HG03175 (cell line): ENCODE results near the gene FADS3.

Source experiments
- ATAC-seq: cut with Tn5 transposase; IDR thresholded peaks from one replicate; pipeline ENCODE4 v1.9.1; 2021; ENCODE audit warnings: mild to moderate bottlenecking, moderate library complexity; ENCODE audit not compliant: unreplicated experiment

Gene FADS3

DNA sequence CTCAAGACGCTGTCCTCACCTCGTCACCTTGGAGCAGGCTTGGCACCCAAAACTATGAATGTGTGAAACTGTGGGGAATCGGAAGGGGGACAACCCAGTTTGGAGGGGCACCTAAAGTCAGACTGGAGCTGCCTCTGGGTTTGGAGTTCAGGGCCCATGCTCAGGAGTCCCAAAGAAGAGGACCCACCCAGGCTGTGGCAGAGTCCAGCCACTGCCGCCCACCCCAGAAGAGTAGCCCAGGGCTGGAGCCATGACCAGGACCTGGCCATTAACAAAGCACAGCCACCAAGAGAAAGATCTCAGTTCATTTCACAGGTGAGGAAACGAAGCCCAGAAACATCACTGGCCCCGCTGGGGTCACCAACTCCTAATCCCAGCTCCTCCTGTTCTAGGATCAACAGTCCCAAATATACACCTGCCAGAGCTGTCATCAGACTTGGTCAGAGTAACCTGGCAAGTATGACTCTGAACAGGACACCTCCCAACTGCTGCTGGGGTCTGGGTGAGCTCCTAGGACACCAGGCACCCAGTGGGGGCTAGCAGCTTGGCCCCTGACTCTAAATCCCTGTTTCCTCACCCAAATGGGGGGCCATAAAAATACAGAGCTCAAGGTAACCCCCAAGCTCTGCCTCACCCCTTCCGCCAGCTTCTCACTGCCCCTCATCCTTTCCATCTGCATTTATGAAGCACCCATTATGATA, 23.3 kb upstream of the FADS3 start:
- ATAC-seq: no peak

DNA sequence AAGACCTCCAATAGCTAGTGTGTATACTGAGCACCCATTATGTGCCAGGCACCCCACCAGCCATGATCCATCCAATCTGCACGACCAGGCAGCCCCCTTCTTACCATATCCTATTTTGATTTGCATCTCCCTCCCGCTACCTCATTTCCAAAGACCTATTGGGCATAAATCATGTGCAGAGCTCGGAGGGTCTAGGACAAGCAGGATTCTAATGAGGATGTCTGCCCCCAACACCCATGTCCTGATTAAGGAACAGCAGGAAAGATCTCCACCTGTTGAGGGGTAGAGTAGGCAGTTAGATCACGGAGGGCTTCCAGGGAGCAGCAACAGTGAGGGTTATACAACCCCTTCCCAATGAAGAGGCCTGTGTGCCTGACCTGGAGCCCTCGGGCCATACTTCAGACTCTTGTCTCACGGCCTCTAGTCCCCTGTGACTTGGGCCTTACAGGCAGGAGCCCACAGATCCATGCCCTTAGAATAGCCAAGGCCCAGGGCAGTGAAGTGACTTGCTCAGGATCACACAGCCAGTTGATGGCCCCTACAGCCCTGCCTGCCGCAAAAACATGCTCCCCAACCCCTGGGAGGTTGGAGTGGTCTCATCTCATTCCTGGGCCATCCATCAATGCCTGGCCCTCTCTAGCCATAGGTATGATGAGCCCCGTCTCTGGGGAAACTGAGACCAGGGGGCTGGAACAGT, 22.5 kb upstream of the FADS3 start:
- no peak for ATAC-seq

DNA sequence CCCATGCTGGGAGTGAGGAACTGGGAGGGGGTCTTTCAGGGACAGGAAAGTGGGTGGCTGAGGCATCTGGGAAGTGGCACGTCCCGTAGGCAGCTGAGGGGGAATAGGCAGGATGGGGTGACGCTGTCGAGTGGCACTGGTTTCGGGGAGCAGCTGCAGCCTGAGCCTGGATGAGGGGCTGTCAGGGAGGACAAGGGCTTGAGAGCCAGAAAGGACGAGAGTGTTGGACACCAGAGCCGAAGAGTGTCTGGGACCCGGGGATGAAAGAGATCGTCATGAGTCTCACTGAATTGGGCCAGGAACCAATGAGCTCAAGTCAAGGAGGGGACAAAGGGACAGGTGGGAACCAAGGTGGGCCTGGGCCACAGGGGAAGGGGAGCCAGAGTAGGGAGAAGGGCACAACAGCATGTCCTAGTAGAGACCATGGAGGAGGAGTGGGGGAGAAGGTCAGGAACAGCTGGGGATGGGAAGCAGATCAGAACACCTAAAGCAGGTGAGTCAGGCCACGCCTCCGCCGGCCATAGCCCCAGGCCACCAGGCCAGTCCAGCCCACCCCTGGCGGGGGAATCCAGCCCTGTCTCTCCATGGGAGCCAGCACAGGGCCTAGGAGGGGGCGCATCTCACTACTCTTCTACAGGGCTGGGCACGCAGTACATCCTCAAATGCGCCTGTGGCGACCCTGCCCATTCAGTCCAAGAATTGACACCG, 21.8 kb upstream of the FADS3 start:
- no peak for ATAC-seq

DNA sequence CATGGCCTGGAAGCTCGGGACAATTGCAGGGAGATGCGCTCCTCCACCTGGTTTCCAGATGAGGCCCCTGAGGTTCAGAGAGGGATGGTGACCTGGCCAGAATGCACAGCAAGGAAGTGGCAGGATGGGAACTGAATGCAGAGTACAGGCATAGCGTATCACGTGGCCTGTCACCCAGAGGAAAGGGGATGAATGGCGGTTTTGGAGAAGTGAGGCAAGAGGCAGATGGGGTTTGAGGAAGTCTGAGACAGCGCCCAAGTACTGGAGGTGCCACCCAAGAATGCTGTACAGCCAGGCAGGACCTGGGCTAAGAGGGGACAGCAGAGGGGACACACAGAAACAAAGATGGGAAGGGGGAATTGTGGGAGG, 21.2 kb upstream of the FADS3 start:
- no peak for ATAC-seq

DNA sequence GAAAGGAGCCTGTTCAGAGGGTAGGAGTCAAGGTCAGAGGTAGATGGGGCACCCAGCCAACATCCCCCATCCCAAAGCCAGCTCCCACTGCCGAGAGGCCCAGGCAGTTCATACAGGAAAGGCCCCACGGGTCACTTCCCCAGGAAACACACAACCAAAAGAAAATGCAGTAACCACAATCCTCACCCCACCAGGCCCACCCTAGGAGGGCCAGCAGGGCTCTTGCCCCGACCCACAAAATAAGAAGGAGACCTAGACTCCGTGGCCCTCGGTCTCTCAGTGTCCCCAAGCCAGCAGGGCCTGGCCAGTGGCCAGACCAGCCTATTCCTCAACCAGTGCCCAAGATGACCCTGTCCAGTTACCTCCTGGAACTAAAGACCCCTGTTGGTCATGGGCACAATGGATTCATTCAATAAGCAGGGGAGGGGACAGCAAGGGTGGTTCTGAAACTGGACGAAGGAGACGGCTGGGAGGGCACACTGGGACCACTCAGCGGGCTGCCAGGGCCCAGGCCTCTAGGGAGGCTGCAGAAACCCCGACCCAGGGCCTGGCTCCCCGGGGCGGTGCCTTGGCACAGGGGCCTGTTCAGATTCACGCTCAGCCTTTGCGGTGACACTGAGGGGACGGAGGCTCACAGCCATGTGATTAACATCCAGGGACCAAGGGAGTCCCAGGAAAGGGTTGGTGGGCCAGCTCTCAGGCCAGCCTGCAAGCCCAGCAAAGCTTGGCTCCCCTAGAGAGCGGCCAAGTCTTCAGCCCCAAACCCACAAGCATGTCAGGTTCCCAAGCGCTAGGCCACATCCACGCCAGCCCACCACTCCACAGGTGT, 20.6 kb upstream of the FADS3 start:
- no peak for ATAC-seq

DNA sequence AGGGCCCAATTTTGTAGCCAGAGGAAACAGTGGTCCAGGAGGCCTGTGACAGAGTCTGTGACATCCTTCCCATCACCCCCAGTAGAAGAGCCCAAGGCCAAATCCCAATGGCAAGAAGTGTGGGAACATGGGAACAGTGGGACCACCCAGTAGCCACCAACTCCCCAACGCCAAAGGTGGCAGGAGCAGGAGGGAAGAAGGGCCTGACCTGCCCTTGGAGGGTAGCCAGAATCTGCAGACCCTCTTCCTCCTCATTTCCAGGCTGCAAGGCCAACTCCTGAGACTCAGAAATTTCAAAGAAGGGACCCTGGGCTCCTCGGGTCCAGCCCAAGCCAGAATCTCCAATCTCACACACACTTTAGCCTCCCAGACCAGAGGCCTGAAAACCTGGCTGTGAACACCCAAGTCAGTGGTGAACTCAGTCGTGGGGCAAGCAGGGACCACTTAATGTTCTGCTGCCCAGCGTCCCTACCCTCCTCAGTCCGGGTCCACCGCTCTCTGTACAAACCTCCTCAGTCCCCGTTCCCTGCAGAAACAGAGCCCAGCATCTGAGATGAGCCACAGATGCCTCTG, 19.9 kb upstream of the FADS3 start:
- no peak for ATAC-seq

DNA sequence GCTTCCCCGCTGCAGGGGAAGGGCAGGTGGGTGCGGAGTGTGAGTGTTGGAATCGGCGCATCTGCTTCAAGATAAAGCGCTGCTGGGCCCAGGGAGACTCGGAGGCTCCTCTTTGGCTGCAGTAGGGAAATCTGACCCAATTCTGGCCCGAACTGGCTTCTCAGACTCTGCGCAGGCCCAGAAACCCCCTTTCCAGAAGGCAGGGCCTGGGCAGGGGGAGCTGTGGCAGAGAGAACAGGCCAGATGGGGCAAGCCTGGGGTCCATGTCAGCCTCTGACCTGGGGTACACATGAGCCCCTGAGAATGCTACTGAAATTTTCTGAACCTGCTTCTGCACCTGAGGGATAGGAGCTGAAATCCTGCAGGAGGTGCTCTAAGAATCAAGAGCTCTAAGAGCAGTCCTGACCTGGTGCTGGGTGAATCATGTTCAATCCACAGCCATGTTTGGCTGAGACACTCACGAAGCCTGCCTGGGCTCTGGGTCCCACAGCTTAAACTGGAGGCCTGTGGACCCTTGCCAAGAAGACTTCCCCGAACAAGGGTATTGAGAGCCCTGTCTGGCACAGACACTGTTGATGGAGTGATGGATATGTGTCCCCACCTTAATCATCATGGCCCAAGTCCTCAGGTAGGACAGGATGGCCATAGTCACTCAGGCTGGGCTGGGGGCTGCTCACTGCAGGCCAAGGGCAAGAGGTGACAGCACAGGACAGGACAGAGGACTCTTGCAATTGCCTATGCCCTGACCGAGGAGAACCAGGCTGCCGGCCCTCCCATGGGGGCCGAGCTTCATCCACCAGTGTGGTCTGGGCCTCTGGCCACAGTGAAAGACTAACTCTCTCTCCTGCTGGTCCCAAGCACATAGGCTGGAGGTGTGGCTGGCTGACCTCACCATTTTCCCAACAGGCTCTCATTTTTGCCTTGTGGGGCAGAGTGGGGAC, 19.1 kb upstream of the FADS3 start:
- ATAC-seq: no peak

DNA sequence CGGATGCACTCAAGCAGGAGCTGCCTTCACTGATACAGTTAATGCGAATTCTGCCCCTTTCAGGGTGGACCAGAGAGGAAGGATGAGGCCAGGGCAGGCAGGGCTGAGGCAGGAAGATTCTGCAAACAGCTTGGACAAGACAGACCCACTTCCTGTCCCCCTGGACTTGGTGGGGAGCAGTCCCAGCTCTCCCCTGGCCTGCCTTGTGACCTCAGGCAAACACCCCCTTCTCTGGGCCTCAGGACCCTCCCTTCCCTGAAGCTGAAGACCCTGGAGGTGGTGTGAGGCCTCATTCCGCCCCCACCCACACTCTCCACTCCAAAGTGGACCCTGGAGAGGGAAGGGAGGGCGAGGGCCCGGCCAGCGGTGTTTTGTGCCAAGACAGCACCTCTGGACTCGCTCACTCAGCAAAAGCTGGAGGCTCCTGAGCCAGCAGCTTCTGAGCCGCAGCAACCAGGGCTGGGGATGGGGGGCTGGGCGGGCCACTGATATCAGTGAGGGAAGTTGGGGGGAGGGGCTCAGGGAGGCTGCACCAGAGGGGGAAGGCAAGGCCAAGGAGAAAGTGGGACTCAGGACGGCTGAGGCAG, 17.5 kb upstream of the FADS3 start:
- ATAC-seq: no peak

DNA sequence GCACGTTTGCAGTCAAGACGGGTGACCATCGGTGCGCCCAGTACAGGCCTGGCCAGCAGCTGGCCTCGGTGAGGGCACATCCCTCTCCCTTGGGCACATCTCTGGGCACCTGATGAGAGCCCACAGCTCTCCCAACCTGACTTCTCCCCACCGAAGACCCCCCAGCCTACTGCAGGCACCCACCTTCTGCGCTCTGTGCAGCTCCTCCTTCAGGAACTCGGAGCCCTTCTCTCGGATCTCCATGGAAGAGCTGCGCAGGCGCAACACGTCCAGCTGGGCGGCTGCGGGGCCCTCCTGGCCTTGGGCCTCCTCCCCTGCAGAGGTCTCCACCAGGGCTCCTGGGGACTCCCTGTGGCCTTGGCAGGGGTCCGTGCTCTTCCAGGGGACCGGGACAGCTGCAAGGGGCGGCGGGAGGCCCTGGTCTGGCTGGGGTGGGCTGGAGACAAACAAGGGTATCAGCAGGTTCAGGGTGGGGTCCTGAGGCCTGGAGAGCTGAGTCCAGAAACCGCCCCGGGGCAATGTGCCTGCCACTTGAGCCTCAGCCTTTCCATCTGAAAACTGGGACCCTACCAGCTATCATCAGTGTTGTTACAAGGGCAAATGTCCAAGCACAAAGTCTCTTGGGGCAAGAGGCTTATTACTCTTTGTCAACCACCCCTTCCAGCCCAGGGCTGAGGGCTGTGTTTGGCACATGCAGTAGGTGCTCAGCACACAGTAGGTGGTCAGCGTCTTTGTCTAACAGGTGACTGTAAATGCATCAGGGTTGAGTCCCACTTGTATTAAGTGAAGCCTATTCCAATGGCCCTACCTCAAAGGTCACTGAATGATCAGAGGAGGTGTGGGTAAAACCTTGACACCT, 16.8 kb upstream of the FADS3 start:
- no peak for ATAC-seq

DNA sequence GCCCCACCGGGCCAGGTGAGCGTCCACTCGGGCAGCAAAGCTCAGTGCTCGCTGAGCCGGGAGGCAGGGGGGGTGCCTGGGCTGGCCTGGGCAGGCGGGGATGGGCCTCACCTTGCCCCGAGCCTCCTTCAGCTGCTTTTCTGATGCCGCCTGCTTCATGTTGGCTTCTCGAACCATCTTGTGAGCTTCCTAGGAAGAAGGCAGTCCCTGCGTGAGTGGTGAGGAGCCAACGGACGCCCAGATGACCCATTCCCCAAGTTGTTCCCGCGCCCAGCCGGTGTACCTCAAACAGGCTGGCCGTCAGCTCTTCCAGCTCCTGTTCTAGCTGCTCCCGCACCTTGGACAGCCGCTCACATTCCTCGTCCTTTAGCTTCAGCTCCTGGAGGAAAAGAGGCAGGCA, 15.9 kb upstream of the FADS3 start:
- no peak for ATAC-seq

DNA sequence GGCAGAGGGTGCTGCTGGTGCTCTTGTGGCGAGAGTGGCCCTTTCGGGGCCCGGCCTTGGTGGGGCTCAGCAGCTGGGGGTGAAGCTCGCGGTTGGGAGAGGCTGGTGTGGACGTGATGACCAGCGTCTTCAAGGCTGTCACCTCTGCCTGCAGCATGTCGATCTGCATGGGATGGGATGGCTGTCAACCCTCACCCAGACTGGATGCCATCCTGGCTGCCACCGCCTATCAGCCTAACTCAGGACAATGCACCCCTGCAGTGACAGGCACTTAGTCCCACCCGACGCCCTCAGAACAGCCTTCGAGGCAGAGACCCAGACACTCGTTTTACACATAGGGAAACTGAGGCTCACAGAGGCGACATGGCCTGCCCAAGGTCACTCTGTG, 15.2 kb upstream of the FADS3 start:
- no peak for ATAC-seq

DNA sequence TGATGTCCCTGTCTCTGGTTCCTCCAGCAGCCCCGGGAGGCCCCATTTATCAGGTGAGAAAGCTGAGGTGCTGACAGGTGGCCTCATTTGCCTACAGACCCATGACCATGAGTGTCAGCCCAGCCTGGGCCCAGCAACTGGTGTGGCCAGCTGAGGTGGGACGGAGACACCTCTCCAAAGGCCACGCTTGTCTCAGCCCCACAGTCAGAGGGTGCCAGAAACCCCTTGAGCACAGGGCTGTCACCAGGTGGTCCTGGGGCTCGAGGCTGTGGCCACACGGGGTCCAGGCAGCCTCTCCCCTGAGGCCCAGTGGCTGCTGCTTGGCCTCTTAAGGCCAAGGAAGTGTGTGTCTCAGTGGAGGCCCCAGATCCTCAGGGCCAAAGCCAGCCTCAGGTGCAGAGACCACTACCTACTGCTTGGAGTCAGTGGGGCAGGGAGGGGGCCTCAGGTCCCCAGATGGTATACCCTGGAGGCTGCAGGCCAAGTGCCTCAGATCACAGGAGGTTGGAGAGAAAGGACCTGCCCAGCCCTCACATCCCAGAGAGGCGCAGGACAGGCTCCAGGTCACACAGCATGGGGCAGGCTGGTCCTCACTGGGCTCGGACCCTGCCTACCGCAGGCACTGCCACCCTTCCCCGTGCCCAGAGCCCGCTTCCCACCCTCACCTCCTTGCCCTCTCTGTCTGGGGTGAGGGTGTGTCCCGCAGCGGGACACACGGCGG, 14.6 kb upstream of the FADS3 start:
- no peak for ATAC-seq

DNA sequence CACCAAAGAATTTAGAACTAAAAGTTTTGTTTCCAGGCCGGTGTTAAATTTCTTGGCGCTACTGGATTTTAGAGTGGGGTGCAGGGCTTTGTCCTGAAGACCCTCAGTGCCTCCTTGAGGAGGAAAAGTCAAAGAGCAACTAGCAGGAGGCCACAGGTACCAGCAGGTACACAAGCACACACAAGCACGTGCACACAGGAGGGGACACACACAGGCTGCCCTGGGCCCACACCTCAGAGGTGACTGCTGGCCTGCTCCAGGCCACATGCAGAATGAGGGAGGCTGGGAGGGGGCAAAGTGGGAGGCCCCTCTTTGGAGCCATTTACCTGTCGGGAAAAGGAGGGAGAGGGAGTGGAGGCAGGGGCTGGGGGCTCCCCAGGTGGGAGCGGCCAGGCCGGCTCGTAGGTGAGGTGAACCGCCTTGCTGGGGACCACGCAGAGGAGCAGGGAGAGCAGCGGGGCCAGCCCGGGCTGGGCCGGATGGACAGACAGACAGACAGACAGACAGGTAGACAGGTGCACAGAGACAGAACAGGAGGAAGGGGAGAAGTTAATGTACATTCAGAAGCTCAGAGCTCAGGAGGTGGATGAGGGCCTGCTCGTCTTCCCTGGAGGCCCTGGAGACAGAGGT, 13.8 kb upstream of the FADS3 start:
- no peak for ATAC-seq

DNA sequence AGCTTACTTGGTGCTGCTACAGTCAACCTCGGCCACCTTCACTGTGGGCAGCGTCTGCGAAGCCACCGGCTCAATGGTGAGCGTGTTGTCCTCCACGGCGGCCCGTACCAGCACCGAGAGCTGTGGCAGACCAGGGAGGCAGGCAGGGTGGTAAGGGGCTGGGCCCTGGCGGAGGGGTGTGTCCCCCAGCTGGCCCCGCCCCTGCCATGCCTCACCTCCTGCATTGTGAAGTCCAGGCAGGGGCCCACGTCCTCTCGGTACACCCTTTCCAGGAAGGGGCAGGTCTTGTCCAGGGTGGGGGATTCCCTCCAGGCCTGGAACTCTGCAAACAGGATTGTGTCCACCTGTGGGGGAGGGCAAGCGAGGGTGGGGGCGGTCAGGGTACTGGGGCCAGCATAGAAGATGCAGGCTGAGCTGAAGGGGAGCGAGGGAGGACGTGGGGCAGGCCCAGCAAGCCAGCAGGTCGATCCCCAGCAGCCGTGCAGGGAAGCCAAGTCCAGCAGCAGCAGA, 13.2 kb upstream of the FADS3 start:
- ATAC-seq: no peak

DNA sequence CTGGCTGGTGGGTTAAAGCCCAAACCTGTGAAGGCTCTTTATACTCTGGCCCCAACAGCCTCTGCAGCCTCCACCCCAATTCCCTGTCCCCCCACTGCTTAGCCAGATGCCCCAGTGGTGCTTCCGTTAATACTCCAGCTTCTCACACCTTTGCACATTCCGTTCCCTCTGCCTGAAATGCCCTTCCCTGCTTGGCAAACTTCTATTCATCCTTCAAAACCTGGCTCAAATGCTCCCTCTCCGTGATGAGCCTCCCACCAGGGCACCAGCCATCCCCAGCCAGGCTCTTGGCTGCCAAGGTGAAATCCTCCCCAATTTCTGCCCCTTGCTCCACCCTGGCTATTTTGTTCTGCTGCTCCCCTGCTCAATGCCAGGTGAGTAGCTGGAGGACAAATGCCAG, 12.5 kb upstream of the FADS3 start:
- no peak for ATAC-seq

DNA sequence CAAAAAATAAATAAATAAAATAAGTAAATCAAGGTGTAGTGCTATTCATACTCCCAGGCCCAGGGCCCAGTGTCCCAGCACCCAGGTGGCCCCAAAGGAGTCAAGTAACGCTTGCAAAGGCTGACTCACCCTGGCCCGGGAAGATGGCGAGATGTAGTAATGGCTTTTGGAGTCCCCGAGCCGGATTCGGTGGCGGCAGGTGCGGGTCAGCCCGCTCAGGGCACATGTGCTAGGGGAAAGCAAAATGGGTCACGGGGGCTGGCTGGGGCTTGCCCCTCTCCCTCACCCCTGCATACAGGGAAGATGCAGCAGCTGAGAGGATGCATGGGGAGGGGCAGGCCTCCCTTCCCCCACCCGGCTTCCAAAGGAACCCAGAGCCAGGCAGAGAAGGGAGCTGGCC, 11.0 kb upstream of the FADS3 start:
- ATAC-seq: no peak

DNA sequence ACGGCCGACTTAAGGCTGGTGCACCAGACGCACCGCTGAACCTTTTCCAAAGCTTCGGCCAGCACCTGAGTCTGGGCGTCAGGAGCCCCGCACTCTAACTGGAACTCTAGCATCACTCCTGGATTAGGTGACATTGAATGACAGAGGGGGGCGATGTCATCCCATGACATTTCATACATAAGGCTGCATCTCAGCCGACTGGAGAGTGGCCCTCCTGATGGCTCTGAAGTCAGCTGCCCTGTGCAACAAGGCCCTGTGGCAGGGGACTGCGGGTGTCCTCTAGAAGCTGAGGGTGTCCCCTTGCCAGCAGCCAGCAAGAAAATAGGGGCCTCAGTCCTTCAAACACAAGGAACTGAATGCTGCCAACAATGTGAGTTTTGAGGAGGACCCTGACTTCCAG, 10.1 kb upstream of the FADS3 start:
- no peak for ATAC-seq
